ENCODE results near the gene CHST14.

DNA sequence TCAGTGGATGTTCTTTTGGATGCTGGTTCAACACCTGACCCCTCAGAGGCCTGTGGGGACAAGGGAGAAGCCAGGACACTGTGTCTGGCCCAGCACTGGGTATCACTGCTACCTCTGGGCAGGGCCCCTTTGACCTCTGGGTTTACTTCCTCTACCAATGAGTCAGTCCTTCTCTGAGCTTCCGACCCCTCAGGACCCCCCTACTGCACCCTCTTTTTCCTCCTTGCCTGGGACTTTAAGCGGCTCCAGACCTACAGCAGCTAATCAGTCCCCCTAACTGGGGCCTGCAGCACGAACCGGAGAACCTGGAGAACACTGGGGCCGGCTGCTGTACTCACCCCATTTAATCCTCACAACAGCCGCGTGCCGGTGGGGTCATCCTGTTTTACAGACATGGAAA, 3.8 kb downstream of the CHST14 start:
- TF ChIP-seq, protein P1, sequence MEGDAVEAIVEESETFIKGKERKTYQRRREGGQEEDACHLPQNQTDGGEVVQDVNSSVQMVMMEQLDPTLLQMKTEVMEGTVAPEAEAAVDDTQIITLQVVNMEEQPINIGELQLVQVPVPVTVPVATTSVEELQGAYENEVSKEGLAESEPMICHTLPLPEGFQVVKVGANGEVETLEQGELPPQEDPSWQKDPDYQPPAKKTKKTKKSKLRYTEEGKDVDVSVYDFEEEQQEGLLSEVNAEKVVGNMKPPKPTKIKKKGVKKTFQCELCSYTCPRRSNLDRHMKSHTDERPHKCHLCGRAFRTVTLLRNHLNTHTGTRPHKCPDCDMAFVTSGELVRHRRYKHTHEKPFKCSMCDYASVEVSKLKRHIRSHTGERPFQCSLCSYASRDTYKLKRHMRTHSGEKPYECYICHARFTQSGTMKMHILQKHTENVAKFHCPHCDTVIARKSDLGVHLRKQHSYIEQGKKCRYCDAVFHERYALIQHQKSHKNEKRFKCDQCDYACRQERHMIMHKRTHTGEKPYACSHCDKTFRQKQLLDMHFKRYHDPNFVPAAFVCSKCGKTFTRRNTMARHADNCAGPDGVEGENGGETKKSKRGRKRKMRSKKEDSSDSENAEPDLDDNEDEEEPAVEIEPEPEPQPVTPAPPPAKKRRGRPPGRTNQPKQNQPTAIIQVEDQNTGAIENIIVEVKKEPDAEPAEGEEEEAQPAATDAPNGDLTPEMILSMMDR (IDR thresholded peaks at IDR 0.05) = no peak
- TF ChIP-seq POLR2A (IDR thresholded peaks at IDR 0.05) = no peak
